ENCODE data around the gene SREBF2.

DNA sequence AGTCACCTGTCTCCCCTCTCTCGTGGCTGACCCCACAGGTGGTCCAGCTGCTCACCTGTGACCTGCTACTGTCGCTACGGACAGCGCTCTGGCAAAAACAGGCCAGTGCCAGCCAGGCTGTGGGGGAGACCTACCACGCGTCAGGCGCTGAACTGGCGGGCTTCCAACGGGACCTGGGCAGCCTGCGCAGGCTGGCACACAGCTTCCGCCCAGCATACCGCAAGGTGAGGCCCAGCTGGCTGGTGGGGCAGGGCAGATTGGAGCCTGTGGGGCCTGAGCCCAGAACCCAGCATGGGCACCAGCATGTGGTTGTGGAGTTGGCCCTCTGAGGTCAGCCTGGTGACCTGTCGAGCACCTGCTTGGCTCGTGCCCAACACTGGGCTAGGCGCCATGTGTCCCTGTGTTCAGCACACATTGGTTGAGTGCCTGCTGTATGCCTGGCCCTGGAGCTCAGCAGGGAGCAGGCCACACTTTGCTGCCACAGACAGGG lies 70.1 kb downstream of the SREBF2 start:
- TF ChIP-seq, protein P1, sequence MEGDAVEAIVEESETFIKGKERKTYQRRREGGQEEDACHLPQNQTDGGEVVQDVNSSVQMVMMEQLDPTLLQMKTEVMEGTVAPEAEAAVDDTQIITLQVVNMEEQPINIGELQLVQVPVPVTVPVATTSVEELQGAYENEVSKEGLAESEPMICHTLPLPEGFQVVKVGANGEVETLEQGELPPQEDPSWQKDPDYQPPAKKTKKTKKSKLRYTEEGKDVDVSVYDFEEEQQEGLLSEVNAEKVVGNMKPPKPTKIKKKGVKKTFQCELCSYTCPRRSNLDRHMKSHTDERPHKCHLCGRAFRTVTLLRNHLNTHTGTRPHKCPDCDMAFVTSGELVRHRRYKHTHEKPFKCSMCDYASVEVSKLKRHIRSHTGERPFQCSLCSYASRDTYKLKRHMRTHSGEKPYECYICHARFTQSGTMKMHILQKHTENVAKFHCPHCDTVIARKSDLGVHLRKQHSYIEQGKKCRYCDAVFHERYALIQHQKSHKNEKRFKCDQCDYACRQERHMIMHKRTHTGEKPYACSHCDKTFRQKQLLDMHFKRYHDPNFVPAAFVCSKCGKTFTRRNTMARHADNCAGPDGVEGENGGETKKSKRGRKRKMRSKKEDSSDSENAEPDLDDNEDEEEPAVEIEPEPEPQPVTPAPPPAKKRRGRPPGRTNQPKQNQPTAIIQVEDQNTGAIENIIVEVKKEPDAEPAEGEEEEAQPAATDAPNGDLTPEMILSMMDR (IDR thresholded peaks at IDR 0.05; ENCODE audit: low read depth, low read length) = no peak
- TF ChIP-seq MYC (IDR thresholded peaks at IDR 0.05; ENCODE audit: low read depth, low read length) = no peak
